Measurements from ENCODE around the gene HS3ST6. TPM values are rescaled to one million over a fixed set of nuclear protein-coding genes. Genes with fewer than 3 reads are reported as not detected.
"Not testable (repeated sequence)": the region's sequence is repeated elsewhere in the genome, so short reads cannot be mapped to it uniquely, and the experiment has no call there.

The HS3ST6 gene
- total RNA-seq, 1 experiment from 2014 or later, result 1.0 TPM

- TF ChIP-seq ZNF532 (CRISPR knock-in tag; IDR thresholded peaks at IDR 0.05; ENCODE audit: borderline replicate concordance) (no peak), SOX15 (CRISPR knock-in tag; IDR thresholded peaks at IDR 0.05) (no peak), GRHL2 (CRISPR knock-in tag; IDR thresholded peaks at IDR 0.05; ENCODE audit: insufficient replicate concordance, severe bottlenecking) (no peak), TP53 (CRISPR knock-in tag; IDR thresholded peaks at IDR 0.05) (no peak), TEAD1 (CRISPR knock-in tag; IDR thresholded peaks at IDR 0.05) (no peak), ZNF423 (CRISPR knock-in tag; IDR thresholded peaks at IDR 0.05) (no peak), NR2C2 (CRISPR knock-in tag; IDR thresholded peaks at IDR 0.05) (no peak), MXD4 (CRISPR knock-in tag; IDR thresholded peaks at IDR 0.05; ENCODE audit: borderline replicate concordance) (no peak), GABPB1 (CRISPR knock-in tag; IDR thresholded peaks at IDR 0.05) (no peak), HMGA2 (CRISPR knock-in tag; IDR thresholded peaks at IDR 0.05) (no peak)
- TF ChIP-seq, protein P1, sequence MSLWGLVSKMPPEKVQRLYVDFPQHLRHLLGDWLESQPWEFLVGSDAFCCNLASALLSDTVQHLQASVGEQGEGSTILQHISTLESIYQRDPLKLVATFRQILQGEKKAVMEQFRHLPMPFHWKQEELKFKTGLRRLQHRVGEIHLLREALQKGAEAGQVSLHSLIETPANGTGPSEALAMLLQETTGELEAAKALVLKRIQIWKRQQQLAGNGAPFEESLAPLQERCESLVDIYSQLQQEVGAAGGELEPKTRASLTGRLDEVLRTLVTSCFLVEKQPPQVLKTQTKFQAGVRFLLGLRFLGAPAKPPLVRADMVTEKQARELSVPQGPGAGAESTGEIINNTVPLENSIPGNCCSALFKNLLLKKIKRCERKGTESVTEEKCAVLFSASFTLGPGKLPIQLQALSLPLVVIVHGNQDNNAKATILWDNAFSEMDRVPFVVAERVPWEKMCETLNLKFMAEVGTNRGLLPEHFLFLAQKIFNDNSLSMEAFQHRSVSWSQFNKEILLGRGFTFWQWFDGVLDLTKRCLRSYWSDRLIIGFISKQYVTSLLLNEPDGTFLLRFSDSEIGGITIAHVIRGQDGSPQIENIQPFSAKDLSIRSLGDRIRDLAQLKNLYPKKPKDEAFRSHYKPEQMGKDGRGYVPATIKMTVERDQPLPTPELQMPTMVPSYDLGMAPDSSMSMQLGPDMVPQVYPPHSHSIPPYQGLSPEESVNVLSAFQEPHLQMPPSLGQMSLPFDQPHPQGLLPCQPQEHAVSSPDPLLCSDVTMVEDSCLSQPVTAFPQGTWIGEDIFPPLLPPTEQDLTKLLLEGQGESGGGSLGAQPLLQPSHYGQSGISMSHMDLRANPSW (CRISPR knock-in tag; conservative IDR thresholded peaks at IDR 0.05; ENCODE audit: low read depth), result no peak
- TF ChIP-seq, protein P2, sequence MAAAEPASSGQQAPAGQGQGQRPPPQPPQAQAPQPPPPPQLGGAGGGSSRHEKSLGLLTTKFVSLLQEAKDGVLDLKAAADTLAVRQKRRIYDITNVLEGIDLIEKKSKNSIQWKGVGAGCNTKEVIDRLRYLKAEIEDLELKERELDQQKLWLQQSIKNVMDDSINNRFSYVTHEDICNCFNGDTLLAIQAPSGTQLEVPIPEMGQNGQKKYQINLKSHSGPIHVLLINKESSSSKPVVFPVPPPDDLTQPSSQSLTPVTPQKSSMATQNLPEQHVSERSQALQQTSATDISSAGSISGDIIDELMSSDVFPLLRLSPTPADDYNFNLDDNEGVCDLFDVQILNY (CRISPR knock-in tag; IDR thresholded peaks at IDR 0.05), result no peak
- TF ChIP-seq, protein P3, sequence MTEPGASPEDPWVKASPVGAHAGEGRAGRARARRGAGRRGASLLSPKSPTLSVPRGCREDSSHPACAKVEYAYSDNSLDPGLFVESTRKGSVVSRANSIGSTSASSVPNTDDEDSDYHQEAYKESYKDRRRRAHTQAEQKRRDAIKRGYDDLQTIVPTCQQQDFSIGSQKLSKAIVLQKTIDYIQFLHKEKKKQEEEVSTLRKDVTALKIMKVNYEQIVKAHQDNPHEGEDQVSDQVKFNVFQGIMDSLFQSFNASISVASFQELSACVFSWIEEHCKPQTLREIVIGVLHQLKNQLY (CRISPR knock-in tag; IDR thresholded peaks at IDR 0.05), result no peak
- TF ChIP-seq, protein P4, sequence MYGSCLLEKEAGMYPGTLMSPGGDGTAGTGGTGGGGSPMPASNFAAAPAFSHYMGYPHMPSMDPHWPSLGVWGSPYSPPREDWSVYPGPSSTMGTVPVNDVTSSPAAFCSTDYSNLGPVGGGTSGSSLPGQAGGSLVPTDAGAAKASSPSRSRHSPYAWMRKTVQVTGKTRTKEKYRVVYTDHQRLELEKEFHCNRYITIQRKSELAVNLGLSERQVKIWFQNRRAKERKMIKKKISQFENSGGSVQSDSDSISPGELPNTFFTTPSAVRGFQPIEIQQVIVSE (CRISPR knock-in tag; IDR thresholded peaks at IDR 0.05; ENCODE audit: borderline replicate concordance), result no peak
Measured at GRCh38 chr16:1884155-1884760, 34.0 kb downstream of the HS3ST6 start (continued).

DNA sequence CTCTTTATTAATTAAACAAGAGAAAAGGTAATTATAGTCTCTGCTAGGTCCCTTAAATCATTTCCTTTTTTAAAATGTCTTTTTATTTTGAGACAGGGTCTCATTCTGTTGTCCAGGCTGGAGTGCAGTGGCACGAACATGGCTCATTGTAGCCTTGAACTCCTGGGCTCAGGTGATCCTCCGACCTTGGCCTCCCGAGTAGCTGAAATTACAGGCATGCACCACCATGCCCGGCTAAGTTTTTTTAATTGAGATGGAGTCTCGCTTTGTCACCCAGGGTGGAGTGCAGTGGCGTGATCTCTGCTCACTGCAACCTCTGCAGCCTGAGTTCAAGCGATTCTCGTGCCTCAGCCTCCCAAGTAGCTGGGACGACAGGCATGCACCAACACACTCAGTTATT is 37.0 kb downstream of the HS3ST6 start:
- POLR2A ChIA-PET; CTCF ChIA-PET; H3K27ac Mint-ChIP-seq; H3K4me3 Mint-ChIP-seq; ATAC-seq; H3K9me3 Mint-ChIP-seq; H3K4me1 Mint-ChIP-seq; DNase-seq (ENCODE audit: low spot score); H3K36me3 Mint-ChIP-seq; H3K27me3 Mint-ChIP-seq (ENCODE audit: low read depth): not testable (repeated sequence)

- Mint-ChIP-seq H3K27ac (no peak overlapping the region), H3K4me1 (no peaks in the 10 kb centered on the region), H3K36me3 (no peaks in the 10 kb centered on the region), H3K9me3 (no peaks in the 10 kb centered on the region), H3K27me3 (ENCODE audit: low read depth) (peaks cover 12% of the 10 kb centered on the region), H3K4me3 (no peak overlapping the region)
- ChIA-PET POLR2A (no interaction called here), CTCF (interaction anchor here (2.1 kb wide), 1 partner anchor 44 kb away, joined by 6 read pairs; no protein-coding TSS in a partner anchor)
- DNase-seq (ENCODE audit: low spot score), result no peak
- no peak for ATAC-seq
- TF ChIP-seq ESRRA (CRISPR knock-in tag; IDR thresholded peaks at IDR 0.05; ENCODE audit: borderline replicate concordance) (no peak), SMAD4 (CRISPR knock-in tag; IDR thresholded peaks at IDR 0.05) (no peak)
- TF ChIP-seq, protein P5, sequence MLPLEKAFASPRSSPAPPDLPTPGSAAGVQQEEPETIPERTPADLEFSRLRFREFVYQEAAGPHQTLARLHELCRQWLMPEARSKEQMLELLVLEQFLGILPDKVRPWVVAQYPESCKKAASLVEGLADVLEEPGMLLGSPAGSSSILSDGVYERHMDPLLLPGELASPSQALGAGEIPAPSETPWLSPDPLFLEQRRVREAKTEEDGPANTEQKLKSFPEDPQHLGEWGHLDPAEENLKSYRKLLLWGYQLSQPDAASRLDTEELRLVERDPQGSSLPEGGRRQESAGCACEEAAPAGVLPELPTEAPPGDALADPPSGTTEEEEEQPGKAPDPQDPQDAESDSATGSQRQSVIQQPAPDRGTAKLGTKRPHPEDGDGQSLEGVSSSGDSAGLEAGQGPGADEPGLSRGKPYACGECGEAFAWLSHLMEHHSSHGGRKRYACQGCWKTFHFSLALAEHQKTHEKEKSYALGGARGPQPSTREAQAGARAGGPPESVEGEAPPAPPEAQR (CRISPR knock-in tag; IDR thresholded peaks at IDR 0.05), result no peak
- TF ChIP-seq, protein P6, sequence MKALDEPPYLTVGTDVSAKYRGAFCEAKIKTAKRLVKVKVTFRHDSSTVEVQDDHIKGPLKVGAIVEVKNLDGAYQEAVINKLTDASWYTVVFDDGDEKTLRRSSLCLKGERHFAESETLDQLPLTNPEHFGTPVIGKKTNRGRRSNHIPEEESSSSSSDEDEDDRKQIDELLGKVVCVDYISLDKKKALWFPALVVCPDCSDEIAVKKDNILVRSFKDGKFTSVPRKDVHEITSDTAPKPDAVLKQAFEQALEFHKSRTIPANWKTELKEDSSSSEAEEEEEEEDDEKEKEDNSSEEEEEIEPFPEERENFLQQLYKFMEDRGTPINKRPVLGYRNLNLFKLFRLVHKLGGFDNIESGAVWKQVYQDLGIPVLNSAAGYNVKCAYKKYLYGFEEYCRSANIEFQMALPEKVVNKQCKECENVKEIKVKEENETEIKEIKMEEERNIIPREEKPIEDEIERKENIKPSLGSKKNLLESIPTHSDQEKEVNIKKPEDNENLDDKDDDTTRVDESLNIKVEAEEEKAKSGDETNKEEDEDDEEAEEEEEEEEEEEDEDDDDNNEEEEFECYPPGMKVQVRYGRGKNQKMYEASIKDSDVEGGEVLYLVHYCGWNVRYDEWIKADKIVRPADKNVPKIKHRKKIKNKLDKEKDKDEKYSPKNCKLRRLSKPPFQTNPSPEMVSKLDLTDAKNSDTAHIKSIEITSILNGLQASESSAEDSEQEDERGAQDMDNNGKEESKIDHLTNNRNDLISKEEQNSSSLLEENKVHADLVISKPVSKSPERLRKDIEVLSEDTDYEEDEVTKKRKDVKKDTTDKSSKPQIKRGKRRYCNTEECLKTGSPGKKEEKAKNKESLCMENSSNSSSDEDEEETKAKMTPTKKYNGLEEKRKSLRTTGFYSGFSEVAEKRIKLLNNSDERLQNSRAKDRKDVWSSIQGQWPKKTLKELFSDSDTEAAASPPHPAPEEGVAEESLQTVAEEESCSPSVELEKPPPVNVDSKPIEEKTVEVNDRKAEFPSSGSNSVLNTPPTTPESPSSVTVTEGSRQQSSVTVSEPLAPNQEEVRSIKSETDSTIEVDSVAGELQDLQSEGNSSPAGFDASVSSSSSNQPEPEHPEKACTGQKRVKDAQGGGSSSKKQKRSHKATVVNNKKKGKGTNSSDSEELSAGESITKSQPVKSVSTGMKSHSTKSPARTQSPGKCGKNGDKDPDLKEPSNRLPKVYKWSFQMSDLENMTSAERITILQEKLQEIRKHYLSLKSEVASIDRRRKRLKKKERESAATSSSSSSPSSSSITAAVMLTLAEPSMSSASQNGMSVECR (CRISPR knock-in tag; IDR thresholded peaks at IDR 0.05; ENCODE audit: borderline replicate concordance), result no peak
Measured at GRCh38 chr16:1879477-1879876, 38.7 kb downstream of the HS3ST6 start.

Data from WTC11 (cell line).